NCI-H748 (cell line): ENCODE results near the gene ELF5.

ENCODE experiments used
- DNase-seq: peaks from one replicate; lab custom pipeline; 2025; ENCODE audit not compliant: unreplicated experiment; lab: John Stamatoyannopoulos, UW

ELF5 gene

GRCh38 chr11:34513682-34514449, at the start of gene ELF5:
TSS of gene ELF5 (minus strand) at chr11:34513794. CDS start at chr11:34505749, 8,045 bp downstream.
- DNase-seq: peak; percentile 22

- no peak for DNase-seq
Observed at GRCh38 chr11:34562976-34563375, 49.4 kb upstream of the ELF5 start.

GRCh38 chr11:34560511-34560910, 46.9 kb upstream of the ELF5 start:
- DNase-seq: no peak

- DNase-seq: no peak
Observed at GRCh38 chr11:34558673-34559072, 45.1 kb upstream of the ELF5 start.

GRCh38 chr11:34558211-34558610, 44.6 kb upstream of the ELF5 start:
- DNase-seq: no peak

GRCh38 chr11:34552270-34552669, 38.7 kb upstream of the ELF5 start:
- DNase-seq: no peak

GRCh38 chr11:34549271-34549670, 35.7 kb upstream of the ELF5 start:
- DNase-seq: no peak

- no peak for DNase-seq
Observed at GRCh38 chr11:34548278-34548677, 34.7 kb upstream of the ELF5 start.

- peak; percentile 92 for DNase-seq
Observed at GRCh38 chr11:34546511-34547209, 33.1 kb upstream of the ELF5 start.

GRCh38 chr11:34542089-34542488, 28.5 kb upstream of the ELF5 start:
- DNase-seq: no peak

- no peak for DNase-seq
Observed at GRCh38 chr11:34540870-34541269, 27.3 kb upstream of the ELF5 start.

- DNase-seq: peak; percentile 10
Observed at GRCh38 chr11:34537636-34538035, 24.0 kb upstream of the ELF5 start.

- peak; percentile 92 for DNase-seq
Observed at GRCh38 chr11:34536056-34536455, 22.5 kb upstream of the ELF5 start.

GRCh38 chr11:34534826-34535225, 21.2 kb upstream of the ELF5 start:
- DNase-seq: no peak

- no peak for DNase-seq
Observed at GRCh38 chr11:34531663-34532062, 18.1 kb upstream of the ELF5 start.

- DNase-seq: no peak
Observed at GRCh38 chr11:34530545-34531234, 17.1 kb upstream of the ELF5 start.

- DNase-seq: peak; percentile 23
Observed at GRCh38 chr11:34529643-34530042, 16.0 kb upstream of the ELF5 start.

GRCh38 chr11:34528072-34528471, 14.5 kb upstream of the ELF5 start:
- DNase-seq: no peak

- DNase-seq: no peak
Observed at GRCh38 chr11:34525888-34526657, 12.5 kb upstream of the ELF5 start.

GRCh38 chr11:34525098-34525497, 11.5 kb upstream of the ELF5 start:
- no peak for DNase-seq

- DNase-seq: no peak
Observed at GRCh38 chr11:34524696-34525095, 11.1 kb upstream of the ELF5 start.
